ENCODE data around the gene C19orf33. TPM values are rescaled to one million over a fixed set of nuclear protein-coding genes. Genes with fewer than 3 reads are reported as not detected.

The C19orf33 gene
- total and polyA plus RNA-seq, 9 of the 15 experiments (the other 6 are each of a cell fraction or from before 2014, with no cell fraction given) = 3.2 TPM; not detected in 8

DNA sequence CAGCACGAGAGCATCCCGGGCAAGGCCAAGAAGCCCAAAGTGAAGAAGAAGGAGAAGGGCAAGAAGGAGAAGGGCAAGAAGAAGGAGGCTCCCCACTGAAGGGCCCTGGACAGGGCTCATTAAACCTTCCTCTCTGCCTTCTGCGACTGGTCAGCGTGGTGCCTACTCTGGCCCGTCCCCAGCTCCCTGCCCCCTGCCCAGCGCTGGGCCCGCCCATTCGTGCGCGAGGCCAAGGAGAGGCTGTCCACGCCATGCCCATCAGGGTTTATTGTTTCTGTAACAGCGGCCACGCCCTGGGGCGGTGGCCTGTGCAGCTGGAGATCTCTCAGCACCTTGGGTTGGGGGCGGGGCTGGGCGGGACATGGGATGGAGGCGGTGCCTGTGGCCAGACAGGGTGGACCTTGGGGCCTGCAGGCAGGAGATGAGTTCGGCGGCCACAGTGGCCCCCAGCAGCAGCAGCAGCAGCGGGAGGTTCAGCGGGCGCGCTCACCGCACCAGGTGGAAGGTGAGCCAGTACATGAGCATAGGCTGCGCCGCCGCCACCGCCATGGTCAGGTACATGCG is 897 bp downstream of the C19orf33 start (continued):
- TF ChIP-seq CCNT2 (IDR thresholded peaks at IDR 0.05; ENCODE audit: borderline replicate concordance, extremely low read depth, insufficient read length, low read depth, low read length) (peak; percentile 50), EP300 (IDR thresholded peaks at IDR 0.05; ENCODE audit: low read length) (peak; percentile 30; the same call in 1 of the 2 replicates), TAF9B (IDR thresholded peaks at IDR 0.05; ENCODE audit: partially characterized antibody) (no peak), HSF4 (CRISPR knock-in tag; IDR thresholded peaks at IDR 0.05; ENCODE audit: borderline replicate concordance) (no peak), LCOR (CRISPR knock-in tag; IDR thresholded peaks at IDR 0.05) (0 out of 2 replicates have a peak, but pooled peaks have one; percentile 54), SMAD4 (CRISPR knock-in tag; conservative IDR thresholded peaks at IDR 0.05) (peak; percentile 41; the same call in 1 of the 2 replicates), L3MBTL2 (IDR thresholded peaks at IDR 0.05) (peak; percentile 37; the same call in 1 of the 2 replicates), TCF7 (IDR thresholded peaks at IDR 0.05; ENCODE audit: borderline replicate concordance) (0 out of 2 replicates have a peak, but pooled peaks have one; percentile 17), YBX1 (IDR thresholded peaks at IDR 0.05) (no peak), ZNF668 (CRISPR knock-in tag; IDR thresholded peaks at IDR 0.05) (no peak), MEF2A (IDR thresholded peaks at IDR 0.05; ENCODE audit: control insufficient read depth, low read depth, low read length) (no peak), POLR2A (conservative IDR thresholded peaks at IDR 0.05) (peak; percentile 49), FOXK2 (conservative IDR thresholded peaks at IDR 0.05 in 1 of 2, IDR thresholded peaks at IDR 0.05 in 1 of 2; ENCODE audit: low read depth in 2 of 2) (peak; percentile 50 to 75; a peak in 2 of 4 replicates), YY1 (IDR thresholded peaks at IDR 0.05; ENCODE audit: borderline replicate concordance in 1 of 3, control insufficient read depth in 1 of 3, extremely low read depth in 1 of 3, insufficient read depth in 3 of 3, insufficient read length in 1 of 3, insufficient replicate concordance in 2 of 3, low read depth in 1 of 3, low read length in 2 of 3) (peak in 2 of 3 experiments; percentile 13 to 42), SRSF1 (IDR thresholded peaks at IDR 0.05; ENCODE audit: low read depth, low read length) (no peak), TEAD2 (tag; IDR thresholded peaks at IDR 0.05) (no peak), FOXA3 (CRISPR knock-in tag; conservative IDR thresholded peaks at IDR 0.05 in 1 of 2, IDR thresholded peaks at IDR 0.05 in 1 of 2) (0 out of 4 replicates have a peak, but pooled peaks of 1 of the 2 experiments have one; percentile 48), CTCF (IDR thresholded peaks at IDR 0.05 in 2 of 3, conservative IDR thresholded peaks at IDR 0.05 in 1 of 3; ENCODE audit: insufficient read depth in 2 of 3, low read depth in 1 of 3, low read length in 3 of 3) (no peak), CSDE1 (IDR thresholded peaks at IDR 0.05) (no peak), ETV1 (tag; conservative IDR thresholded peaks at IDR 0.05; ENCODE audit: low read depth) (no peak)
- TF ChIP-seq, protein P1, sequence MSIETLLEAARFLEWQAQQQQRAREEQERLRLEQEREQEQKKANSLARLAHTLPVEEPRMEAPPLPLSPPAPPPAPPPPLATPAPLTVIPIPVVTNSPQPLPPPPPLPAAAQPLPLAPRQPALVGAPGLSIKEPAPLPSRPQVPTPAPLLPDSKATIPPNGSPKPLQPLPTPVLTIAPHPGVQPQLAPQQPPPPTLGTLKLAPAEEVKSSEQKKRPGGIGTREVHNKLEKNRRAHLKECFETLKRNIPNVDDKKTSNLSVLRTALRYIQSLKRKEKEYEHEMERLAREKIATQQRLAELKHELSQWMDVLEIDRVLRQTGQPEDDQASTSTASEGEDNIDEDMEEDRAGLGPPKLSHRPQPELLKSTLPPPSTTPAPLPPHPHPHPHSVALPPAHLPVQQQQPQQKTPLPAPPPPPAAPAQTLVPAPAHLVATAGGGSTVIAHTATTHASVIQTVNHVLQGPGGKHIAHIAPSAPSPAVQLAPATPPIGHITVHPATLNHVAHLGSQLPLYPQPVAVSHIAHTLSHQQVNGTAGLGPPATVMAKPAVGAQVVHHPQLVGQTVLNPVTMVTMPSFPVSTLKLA (conservative IDR thresholded peaks at IDR 0.05) = peak; percentile 77 to 87

All from K562 (cell line).